GM19452 (cell line): Measurements from ENCODE around the gene CELA2B.
"Not testable (repeated sequence)": the region's sequence is repeated elsewhere in the genome, so short reads cannot be mapped to it uniquely, and the experiment has no call there.

ENCODE experiments used
- ATAC-seq: cut with Tn5 transposase; IDR thresholded peaks from one replicate; pipeline ENCODE4 v1.9.1; 2021; ENCODE audit not compliant: unreplicated experiment

Gene CELA2B

DNA sequence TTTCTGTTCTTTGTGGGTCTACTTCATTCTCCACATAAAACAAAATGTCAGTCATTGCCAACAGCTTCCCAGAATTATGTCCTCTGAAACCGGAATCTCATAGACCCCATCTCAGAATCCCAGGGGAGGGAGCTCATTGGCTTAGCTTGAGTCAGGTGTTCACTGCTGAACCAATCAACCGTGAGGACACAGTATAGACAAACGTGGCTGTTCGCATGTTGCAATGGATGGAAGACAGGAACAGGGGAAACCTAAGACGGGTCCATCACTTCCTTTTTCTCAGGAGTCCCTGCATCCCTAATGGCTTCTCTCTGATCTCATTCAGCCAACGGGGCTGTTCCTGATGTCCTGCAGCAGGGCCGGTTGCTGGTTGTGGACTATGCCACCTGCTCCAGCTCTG is 10.2 kb upstream of the CELA2B start:
- ATAC-seq, result no peak

- ATAC-seq, result not testable (repeated sequence)
Measured at GRCh38 chr1:15466955-15467625, 8.8 kb upstream of the CELA2B start.

GRCh38 chr1:15468145-15468544 is 7.8 kb upstream of the CELA2B start:
- no peak for ATAC-seq

DNA sequence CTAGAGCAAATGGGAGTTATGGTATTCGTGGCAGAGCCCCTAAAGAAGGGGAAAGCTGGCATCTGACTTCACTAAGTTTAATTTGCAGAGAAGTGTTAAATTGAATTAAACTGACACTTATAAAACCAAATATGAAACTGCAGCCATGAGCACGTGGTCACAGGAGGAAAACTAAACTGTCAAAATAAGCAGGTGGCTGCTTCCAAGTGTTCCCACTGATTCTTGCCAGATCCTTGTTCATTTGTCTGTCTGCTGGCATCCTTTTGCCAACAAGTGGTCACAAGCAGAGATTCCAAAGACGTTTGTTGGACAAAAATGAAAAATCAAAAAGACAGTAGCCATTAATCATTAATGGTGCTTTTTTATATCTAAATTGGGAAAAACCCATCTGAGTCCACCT is 6.5 kb upstream of the CELA2B start:
- no peak for ATAC-seq

DNA sequence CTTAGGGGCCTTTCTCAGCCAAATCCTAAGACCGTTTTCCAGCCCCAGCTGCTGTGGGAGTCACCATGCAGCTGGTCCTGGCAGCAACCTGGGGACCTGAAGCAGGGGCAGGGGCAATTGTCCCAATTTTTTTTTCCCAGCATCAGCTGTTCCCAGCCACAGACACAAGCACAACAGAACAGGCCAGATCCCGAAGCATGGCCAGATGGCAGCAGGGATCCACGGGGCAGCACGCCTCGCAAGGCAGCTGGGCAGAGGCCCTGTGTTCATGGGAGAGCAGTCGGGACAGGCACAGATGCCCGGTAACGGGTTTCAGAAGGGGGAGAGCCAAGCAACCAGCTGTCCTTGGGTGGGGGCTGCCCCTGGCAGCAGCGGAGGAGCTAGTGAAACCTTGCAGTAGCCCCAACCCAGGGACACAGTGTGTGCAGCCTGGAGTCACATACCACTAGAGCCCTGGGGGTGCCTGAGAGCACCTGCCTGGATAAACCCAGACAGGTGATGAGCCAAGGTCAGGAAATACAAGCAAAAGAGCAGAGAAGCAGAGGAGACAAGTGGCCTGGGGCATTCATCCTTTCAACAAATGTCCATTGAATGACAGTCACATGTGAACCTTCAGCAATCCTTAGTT is 6.0 kb upstream of the CELA2B start:
- not testable (repeated sequence) for ATAC-seq

DNA sequence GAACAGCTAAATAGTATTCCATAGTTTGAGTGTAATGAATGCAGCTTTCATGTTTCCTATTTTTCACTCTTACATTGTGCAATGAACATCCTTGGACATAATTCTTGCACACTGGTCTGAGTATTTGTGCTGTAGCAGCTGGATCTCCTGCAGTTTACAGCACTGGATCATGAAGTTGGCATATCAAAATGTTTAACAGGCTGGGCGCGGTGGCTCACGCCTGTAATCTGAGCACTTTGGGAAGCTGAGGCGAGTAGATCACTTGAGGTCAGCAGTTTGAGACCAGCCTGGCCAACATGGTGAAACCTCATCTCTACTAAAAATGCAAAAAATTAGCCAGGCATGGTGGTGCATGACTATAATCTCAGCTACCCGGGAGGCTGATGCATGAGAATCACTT is 4.8 kb upstream of the CELA2B start:
- not testable (repeated sequence) for ATAC-seq

DNA sequence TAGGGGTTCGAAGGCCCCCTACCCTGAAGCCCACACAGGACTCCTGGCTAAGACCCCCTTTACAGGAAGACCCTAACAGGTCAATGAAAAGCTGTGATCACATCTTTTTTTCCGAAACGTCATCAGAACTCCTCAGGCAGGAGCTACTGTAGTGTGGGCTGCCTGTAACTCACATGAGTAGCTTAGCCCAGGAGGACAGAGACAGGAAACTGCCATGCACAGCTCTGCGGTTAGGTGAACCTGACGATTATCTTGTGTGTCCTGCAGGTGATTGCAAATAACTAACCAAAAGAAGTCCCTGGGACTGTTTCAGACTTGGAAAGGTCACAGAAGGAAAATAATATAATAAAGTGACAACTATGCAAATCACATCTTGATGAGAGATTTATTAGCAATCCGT is 4.2 kb upstream of the CELA2B start:
- ATAC-seq, result not testable (repeated sequence)

DNA sequence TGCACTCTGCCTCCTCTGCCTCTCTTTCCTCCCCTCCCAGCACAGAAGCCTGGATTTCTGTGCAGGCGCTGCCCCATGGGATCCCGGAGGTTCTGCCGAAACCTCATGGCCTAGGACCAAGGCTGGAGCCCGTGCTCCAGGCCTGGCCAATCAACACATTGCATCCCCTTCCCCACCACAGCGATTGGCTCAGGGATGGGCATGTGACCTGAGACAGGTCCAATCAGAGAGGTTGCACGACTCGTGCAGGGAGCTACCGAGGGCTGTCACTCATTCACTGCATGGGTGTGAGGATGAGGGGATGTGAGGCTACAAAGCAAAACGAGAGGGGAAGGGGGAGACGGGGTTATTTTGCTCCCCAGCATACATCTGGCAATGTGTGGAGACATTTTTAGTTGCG is 3.3 kb upstream of the CELA2B start:
- no peak for ATAC-seq

- ATAC-seq, result no peak
Measured at GRCh38 chr1:15476927-15477326, 1.0 kb downstream of the CELA2B start.

- no peak for ATAC-seq
Measured at GRCh38 chr1:15477646-15478212, 1.8 kb downstream of the CELA2B start.

DNA sequence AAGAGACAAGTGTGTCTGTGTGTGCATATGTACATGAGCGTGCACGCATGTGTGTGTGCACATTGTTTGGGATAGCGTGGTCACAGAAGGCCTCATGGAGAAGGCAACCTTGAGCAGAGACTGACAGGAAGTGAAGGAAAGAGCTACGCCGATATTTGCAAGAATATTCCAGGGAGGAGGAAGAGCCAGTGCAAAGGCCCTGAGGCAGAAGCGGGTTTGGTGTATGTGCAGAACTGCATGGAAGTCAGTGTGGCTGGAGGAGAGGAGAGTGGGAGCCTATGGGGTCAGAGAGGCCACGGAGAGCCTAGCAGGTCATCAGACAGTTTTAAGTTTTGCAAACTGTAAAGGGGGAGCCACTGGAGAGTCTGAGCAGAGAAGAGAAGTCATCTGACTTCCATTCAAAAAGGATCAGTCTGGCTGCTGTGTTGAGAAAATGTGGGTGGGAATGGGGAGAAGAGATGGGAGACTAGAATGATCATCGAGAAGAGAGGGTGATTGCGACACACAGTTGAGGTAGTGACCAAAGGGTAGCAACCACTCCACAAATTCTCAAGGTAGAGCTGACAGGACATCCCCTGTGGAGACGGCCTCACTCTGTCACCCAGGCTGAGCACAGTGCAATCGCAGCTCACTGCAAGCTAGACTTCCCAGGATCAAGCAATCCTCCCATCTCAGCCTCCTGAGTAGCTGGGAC is 3.9 kb downstream of the CELA2B start:
- no peak for ATAC-seq

GRCh38 chr1:15482455-15482854 is 6.6 kb downstream of the CELA2B start:
- not testable (repeated sequence) for ATAC-seq

GRCh38 chr1:15482983-15483543 is 7.2 kb downstream of the CELA2B start:
- not testable (repeated sequence) for ATAC-seq

DNA sequence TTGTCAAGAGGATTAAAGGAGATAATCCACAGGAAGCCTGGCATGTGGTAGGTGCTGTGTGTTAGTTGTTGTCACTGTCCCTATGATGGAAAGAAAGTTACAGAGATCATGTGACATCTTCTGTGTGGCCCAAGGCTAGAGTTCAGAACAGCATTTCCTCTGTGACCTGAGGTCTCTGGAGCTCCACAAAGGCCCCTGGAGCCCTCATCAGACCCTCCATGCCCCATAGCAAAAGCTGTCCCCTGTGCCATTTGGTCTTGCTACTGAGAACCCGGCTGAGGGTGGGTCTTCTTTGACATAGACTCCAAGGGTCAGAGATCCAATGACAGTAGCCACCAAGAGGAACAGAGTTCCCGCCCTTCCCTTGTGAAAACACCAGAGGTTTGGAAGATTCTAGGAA is 8.1 kb downstream of the CELA2B start:
- ATAC-seq, result no peak

DNA sequence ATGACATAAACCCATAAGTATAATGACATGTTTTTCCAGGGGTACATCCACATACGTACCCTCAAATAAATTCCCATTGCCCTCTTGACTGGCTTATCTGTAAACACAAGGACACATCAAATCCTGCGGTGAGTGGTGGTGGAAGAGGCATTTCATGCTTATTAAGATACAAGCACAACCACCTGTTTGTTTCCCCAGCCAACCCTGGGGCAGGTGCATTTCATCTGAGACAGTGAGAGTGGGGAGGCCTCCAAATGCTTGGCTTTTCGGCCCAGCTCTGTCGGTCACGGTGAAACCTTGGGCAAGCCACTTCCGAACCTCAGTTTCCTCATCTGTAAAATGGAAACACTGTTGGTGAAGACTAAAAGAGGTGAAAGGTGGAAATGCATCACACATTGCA is 8.5 kb downstream of the CELA2B start:
- ATAC-seq, result not testable (repeated sequence)

DNA sequence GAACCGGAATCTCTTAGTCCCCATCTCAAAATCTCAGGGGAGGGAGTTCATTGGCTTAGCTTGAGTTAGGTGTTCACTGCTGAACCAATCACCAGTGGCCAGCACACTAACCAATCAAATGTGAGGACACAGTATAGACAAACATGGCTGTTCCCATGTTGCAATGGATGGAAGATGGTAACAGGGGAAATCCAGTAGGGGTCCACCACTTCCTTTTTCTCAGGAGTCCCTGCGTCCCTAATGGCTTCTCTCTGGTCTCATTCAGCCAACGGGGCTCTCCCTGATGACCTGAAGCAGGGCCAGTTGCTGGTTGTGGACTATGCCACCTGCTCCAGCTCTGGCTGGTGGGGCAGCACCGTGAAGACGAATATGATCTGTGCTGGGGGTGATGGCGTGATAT is 9.7 kb downstream of the CELA2B start:
- ATAC-seq, result no peak

DNA sequence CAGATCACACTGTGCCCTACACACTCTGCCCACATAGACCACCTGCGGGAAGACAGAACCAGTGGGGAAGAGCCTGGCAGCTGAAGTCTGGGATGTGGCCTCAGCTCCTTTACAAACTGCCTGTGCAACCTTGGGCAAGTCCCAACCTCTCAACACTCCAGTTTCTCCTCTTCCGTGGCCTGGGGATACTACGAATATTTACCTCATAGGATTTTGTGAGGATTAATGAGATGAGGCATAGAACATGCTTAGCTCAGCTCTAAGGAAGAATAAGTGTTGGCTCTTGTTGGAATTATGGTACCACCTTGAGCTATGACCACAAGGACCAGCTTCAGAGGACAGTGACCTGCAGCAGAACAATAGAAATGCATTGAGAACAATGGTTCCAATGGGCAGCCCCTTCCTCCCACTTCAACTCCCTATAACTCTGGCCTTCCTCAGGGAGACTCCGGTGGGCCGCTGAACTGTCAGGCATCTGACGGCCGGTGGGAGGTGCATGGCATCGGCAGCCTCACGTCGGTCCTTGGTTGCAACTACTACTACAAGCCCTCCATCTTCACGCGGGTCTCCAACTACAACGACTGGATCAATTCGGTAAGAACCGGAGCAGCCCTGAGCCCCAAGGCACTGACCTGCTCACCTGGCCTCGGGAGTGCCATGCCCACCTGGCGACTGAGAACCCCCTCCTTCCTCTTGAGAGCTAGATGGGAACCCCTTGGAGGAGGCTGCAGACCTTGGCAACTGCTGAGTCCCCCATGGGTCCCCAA is 11.1 kb downstream of the CELA2B start:
- ATAC-seq, result not testable (repeated sequence)

DNA sequence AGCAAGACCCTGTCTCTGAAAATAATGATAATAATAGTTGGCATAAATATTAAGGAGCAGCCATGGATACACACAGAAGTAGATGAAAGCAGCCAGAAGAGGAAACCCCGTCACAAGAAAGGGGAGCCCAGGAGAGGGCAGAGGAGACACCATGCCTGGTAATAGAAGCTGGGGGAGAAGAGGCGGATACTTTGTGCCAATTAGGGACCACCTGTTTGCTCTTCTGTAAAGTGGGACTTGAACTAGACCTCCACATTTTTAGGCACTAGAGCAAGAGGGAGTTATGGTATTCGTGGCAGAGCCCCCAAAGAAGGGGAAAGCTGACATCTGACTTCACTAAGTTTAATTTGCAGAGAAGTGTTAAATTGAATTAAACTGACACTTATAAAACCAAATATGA is 12.5 kb downstream of the CELA2B start:
- ATAC-seq, result no peak

- no peak for ATAC-seq
Measured at GRCh38 chr1:15489052-15489736, 13.3 kb downstream of the CELA2B start.

GRCh38 chr1:15491010-15491409 is 15.1 kb downstream of the CELA2B start:
- not testable (repeated sequence) for ATAC-seq
